GM18508 (cell line): ENCODE data around the gene DEXI.
"Not testable (repeated sequence)": the region's sequence is repeated elsewhere in the genome, so short reads cannot be mapped to it uniquely, and the experiment has no call there.

Experiments
- ATAC-seq: cut with Tn5 transposase; IDR thresholded peaks from one replicate; pipeline ENCODE4 v1.9.1; 2021; ENCODE audit warnings: moderate number of reproducible peaks; ENCODE audit not compliant: insufficient read depth, unreplicated experiment

The DEXI gene

GRCh38 chr16:10930755-10931093, 11.5 kb downstream of the DEXI start:
- no peak for ATAC-seq

GRCh38 chr16:10929853-10930754, 12.2 kb downstream of the DEXI start:
- no peak for ATAC-seq

DNA sequence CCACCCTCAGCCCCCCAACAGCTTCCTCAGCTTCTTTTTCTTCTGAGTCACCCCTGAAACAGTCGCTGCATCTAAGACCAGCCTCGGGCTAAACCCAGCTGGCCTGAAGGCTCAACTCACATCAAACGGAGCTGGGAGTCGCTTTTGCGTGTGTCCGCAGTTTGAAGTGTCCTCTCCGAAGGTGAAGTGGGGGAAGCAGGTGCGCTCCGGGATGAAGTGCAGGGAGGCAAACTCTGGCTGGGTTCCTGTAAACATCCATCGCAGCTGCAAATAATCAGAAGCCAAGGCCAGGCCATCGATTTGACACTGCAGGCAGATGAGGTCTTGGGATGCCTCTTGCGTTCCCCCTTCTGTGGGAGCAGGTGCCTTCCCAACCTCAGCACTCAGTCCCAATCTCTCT, 13.2 kb downstream of the DEXI start:
- not testable (repeated sequence) for ATAC-seq

GRCh38 chr16:10927497-10928112, 14.7 kb downstream of the DEXI start:
- no peak for ATAC-seq

- ATAC-seq: no peak
These were observed 15.4 kb downstream of the DEXI start for GRCh38 chr16:10926867-10927266.

GRCh38 chr16:10926094-10926493, 16.2 kb downstream of the DEXI start:
- no peak for ATAC-seq

DNA sequence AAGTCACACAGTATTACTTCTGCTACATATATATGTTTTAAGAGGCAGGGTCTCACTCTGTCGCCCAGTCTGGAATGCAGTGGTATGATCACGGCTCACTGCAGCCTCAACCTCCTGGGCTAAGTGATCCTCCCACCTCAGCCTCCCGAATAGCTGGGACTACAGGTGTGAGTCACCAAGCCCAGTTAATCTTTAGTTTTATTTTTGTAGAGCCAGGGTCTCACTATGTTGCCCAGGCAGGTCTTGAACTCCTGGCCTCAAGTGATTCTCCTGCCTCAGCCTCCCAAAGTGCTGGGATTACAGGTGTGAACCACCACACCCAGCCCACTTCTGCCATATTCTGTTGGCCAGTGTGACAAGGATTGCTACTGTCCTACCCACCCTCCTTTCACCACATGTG, 17.0 kb downstream of the DEXI start:
- ATAC-seq: not testable (repeated sequence)

DNA sequence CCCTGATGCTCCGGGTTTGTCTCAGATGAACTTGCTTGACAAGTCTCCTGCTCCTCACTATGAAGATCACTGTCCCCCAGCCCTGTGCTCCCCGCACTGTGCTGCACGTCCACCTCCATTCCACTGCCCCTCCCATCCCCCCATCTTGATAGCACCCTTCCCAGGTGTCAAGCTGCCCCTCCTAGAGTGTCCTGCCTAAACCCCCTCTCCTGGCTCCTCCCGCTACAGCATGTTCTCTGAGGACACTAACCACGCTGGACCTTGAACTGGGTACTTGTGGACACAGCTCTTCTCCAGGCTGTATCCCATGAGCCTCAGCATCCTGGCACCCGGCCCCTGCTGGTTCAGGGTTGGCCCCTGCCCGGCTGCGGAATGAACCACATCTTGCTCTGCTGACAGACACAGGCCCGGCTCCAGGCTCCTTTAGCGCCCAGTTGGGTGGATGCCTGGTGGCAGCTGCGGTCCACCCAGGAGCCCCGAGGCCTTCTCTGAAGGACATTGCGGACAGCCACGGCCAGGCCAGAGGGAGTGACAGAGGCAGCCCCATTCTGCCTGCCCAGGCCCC, 18.5 kb downstream of the DEXI start:
- no peak for ATAC-seq

DNA sequence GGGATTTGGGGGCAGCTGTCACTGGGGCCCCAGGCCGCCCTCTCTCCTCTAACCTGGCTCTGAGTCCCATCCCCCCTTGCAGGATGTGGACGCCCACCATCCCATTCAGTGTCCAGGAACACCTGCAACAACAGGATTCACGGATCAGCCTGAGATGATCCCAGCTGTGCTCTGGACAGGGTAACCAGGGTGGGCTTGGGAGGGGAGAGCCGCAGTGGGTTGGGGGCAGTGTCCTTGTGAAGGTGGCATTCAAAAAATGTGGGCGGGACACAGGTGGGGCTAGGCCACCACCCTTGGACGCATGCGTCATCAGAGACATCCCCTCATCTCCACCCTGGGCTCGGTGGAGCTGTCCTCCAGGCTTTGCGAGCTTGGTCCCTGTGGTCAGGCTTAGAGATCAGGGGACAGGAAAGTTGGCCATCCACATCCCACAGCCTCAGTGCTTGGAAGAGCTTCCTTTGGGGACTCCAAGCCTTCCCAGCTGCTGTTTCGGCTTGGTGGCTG, 19.1 kb downstream of the DEXI start:
- ATAC-seq: no peak

GRCh38 chr16:10922328-10923145, 19.7 kb downstream of the DEXI start:
- no peak for ATAC-seq

DNA sequence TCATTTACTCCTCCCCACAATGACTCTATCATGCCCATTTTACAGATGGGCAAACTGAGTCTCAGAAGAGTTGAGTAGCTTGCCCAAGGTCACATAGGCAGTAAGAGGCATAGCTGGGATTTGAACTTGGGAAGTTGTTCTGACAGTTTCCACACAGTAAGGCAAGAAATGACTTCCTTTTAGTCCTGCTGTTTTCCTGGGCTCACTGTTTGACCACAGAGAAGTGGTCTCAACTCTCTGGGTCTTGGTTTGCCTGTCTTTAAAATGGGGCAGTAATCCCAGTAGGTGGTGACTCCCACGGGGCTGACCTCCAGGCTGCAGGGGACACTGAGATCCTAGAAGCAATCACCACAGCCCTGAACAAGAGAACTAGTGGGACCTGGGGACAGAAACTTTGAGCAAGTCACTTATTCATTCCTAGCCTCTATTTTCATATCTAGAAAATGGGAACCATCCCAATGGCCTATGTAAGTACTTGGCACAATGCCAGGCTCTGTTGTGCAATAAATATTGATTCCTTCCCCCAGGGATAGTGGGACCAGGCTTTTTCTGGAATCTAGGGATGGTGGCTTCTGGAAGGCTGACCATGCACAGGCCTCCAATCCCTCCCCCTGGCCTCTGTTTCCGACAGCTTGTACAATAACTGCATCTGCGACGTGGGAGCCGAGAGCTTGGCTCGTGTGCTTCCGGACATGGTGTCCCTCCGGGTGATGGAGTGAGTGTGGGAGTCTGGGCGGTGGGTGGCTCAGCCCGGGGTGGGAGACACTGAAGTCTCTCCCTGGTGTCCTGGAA, 20.5 kb downstream of the DEXI start:
- ATAC-seq: no peak

GRCh38 chr16:10920726-10921427, 21.4 kb downstream of the DEXI start:
- ATAC-seq: no peak

DNA sequence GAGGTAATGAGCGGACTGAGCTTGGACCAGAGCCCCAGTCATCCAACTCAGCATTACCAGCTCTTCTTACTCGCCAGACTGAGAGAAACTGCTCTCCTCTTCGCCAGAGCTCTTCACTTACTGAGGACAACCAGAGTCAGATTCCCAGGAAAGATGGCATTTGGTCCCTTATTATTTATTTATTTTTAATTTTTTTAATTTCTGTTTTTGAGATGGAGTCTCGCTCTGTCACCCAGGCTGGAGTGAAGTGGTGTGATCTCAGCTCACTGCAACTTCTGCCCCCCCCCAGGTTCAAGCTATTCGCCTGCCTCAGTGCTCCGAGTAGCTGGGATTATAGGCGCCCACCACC, 23.3 kb downstream of the DEXI start:
- no peak for ATAC-seq

- ATAC-seq: no peak
These were observed 23.8 kb downstream of the DEXI start for GRCh38 chr16:10918294-10919002.

DNA sequence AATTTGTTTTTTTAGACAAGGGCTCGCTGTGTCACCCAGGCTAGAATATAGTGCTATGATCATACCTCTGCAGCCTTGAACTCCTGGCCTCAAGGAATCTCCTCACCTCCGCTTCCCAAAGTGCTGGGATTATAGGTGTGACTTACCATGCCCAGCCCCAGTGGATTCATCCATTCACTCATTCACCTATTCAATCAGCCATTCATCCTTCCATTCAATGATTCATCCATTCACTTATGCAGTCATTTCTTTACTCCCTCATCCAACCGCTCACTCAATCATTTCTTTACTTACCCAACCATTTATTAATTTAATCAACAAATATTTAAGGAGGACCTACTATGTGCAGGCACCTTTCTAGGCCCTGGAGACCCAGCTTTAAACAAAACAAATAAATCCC, 25.7 kb downstream of the DEXI start:
- ATAC-seq: no peak

DNA sequence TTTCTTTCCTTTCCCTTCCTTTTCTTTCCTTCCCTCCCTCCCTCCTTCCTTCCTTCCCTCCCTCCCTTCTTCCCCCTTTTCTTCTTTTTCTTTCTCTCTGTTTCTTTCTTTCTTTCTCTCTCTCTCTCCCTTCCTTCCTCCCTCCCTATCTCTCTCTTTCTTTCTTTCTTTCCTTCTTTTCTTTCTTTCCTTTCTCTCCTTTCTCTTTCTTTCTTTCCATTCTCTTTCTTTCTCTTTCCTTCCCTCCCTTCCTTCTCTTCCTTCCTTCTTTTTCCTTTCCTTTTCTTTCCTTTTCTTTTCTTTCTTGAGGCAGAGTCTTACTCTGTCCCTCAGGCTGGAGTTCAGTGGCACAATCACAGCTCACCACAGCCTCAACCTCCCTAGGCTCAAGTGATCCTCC, 31.0 kb downstream of the DEXI start:
- no peak for ATAC-seq

GRCh38 chr16:10907757-10908045, 34.6 kb downstream of the DEXI start:
- no peak for ATAC-seq

DNA sequence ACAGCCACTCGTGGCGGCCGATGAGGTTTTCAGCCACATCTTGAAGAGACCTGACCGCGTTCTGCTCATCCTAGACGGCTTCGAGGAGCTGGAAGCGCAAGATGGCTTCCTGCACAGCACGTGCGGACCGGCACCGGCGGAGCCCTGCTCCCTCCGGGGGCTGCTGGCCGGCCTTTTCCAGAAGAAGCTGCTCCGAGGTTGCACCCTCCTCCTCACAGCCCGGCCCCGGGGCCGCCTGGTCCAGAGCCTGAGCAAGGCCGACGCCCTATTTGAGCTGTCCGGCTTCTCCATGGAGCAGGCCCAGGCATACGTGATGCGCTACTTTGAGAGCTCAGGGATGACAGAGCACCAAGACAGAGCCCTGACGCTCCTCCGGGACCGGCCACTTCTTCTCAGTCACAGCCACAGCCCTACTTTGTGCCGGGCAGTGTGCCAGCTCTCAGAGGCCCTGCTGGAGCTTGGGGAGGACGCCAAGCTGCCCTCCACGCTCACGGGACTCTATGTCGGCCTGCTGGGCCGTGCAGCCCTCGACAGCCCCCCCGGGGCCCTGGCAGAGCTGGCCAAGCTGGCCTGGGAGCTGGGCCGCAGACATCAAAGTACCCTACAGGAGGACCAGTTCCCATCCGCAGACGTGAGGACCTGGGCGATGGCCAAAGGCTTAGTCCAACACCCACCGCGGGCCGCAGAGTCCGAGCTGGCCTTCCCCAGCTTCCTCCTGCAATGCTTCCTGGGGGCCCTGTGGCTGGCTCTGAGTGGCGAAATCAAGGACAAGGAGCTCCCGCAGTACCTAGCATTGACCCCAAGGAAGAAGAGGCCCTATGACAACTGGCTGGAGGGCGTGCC, 35.1 kb downstream of the DEXI start:
- no peak for ATAC-seq
